Activated CD4-positive, alpha-beta T cell treated with anti-CD3 and anti-CD28 coated beads, Interleukin-2, Interleukin-4, amounts not matched to agents 100 ng/mL and 50 ng/mL, durations not matched to agents 16 hours and 8 hours (primary cell): ENCODE results near the gene ZC3HAV1L.
"Not testable (repeated sequence)": the region's sequence is repeated elsewhere in the genome, so short reads cannot be mapped to it uniquely, and the experiment has no call there.

Experiments used
- DNase-seq: peaks from one replicate; pipeline ENCODE4 v3.0.0-alpha.2; 2020; ENCODE audit warnings: low spot score

The ZC3HAV1L gene

DNA sequence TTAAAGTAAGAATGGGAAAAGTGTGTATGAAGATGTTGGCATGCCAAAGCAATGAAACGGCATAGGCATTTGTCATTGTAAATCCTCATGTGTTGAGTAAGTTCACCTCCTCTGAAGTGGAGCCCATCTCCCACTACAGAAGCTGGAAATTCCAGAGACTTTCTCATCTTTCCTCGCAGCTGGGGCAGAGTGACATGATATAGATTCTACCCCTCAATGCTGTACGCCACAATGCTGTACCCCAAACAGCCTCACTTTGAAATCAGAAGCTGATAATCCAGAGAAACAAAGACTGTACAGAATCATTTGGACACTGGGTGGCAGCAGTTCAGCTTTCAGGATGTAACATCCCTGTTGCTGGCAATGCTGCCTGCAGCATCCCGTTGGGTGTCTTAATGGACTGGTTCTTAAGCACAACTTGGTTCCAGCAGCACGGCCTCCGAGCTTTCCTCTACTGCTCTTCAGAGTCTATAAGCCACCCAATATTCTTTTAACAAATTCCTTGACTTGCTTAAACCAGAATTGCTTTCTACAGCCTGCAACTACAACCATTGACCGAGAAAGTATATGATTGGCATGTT lies 18.8 kb downstream of the ZC3HAV1L start:
- peak; percentile 65 for DNase-seq

DNA sequence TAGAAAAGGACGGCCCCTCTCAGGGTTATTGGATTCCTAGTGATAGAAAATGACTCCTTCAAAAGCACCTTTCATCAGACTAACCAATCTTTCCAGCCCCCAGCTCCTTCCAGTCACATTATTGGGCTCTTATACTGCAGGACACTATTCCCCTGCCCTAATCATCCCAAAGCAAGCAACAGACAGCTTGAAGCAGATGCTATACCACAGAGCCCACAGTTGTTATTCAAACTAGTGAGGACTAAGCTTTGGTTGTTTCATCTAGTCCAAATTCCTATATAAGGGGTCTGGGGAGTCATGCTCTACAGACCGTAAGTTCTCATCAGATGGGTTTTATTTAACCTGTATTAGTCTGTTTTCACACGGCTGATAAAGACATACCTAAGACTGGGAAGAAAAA lies 24.5 kb downstream of the ZC3HAV1L start:
- DNase-seq = no peak

DNA sequence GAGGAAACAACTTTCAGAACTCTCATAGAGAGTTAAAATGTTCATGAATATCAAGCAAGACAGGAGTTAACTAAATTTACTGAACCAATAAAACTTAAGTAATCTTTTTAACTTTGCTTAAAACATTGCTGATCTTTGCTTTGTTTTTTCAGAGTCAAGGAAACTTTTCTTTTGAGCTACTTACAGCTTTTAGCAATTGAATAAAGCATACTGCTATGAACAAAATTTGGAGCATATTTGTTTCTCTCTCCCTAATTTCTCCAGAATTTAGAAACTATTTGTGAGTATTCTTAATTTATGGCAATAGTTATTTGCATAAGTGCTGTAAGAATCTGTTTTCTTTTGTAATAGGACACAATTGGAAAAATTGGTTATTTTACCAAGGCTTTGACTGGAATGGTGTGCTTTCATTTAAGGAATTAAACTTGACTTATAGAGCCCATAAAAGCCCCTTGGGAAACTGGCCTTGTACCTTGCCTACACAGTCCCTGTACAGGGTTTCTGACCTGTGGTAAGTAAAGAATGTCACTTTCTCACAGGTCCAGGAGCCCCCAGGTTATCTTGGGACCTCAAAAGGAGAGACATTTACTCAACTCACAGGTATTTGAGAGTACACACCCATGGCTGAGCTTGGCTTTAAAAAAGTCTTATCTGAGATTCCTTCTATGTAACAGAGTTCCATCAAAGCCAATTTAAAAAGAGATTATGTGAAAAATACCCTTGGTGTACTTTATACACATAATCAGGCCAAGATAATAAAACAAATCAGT lies 31.3 kb downstream of the ZC3HAV1L start:
- DNase-seq = no peak

DNA sequence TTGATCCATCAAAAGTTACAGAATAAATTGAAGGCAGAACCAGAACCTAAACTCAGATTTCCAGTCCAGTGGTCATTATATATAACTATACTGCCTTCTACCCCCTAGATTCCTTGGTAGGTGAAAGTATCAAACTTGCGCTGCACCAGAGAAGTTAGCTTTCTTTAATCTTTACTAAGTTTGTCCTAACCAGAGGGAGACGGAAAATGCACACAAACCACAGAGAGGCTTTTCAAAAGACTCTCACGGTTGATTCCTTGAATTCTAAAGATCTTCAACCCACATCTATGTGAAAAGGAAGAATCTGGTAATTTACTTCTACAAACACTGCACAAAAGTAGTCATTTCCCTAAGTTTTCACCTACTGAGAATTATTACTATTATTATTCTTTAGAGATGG lies 36.4 kb downstream of the ZC3HAV1L start:
- DNase-seq = no peak

DNA sequence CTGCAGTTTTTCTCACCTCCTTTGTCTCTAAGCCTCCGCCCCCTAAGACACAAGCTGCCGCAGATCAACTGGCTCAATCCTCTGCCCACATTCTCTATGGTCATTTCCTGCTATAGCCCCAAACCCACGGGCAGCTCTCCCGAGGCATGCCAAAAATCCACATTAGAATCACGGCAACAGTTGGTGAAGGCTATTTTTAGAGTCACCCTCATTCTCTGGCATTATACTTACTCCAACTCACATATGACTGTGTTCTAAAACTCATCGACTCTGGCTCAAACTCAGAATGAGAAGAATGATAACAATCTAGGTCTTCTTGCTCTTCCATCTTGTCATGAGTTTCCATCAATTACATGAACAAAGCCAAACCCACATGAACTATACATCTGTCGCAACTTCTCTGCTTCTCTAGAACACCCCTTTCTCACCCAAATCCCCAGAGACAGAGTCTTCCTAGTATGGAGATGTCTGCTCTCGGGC lies 43.8 kb downstream of the ZC3HAV1L start:
- DNase-seq = peak; percentile 6

DNA sequence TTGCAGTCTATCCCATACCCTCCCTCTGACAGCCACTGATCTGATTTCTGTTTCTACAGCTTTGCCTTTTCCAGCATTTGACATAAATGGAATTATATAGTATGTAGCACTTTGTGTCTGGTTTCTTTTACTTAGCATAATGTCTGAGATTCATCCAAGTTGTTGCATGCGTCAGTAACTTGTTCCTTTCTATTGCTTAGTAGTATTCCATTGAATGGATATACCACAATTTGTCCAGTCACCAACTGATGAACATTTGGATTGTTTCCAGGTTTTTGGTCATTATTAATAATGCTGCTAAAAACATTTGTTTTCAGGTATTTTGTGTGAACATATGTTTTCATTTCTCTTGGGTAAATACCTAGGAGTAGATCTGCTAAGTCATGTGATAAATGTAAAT lies 48.2 kb downstream of the ZC3HAV1L start:
- no peak for DNase-seq

DNA sequence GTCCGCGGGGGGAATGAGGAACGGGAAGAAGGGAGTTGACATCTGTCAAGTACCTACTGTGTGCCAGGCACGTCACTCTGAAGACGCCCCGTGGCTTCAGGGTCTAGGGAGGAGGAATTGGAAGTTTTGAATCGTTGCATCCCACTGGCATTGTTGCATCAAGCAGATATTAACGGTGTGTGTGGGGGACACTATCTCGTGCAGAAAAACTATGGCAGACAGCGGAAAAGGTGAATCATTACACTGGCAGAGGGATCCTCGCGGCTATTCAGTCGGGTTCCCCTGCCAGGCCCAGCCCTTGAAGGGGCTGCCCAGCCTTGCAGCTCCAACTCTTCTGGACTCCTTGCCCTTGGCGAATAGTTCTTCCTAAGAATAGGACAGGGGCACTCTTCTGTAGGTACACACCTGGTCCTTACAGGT lies 53.6 kb downstream of the ZC3HAV1L start:
- DNase-seq = no peak

DNA sequence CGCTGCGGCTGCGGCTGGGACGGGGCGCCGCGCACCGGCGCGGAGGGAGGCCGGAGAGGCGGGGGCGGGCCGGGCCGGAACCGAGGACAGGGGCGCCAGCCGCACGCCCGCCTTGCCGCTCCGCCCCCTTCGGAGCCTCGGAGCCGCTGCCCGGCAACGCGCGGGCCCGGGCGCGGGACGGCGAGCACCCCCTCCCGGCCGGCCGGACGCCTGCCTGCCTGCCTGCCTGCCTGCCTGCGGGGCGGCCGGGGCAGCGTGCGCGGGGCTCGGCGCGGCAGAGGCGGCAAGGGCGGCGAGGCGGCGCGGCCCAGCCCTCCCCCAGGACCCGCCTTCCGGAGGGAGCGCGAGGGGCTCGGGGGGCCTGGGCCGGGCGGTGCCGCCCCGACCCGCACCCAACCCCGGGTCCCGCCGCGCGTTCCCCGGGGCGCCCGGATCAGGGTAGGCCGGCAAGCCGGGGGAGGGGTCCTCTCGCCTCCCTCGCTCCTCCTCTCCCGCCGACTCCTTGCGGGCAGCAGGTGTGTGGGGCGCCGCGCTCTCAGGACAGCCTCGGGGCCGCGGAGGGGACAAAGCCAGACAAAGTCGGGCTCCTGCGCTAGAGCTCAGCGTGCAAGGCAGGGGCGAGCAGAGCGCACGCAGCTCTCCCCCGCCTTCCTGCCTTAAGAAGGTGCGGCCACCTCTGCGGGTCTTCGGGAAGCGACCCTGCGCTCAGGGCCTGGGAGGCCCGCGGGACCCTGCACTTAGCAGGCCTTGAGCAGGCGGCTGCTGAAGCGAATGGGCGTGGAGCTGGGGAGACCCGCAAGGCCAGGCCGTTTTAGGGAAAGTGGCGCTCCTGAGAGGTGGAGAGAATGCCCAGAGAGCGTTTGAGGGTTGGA lies 54.3 kb downstream of the ZC3HAV1L start, which contains the start of gene KIAA1549:
KIAA1549 (minus strand) TSS at position 58 of the 872 bp plus-strand sequence. CDS start 120 bp downstream, outside the sequence.
- peak; percentile 55 for DNase-seq

DNA sequence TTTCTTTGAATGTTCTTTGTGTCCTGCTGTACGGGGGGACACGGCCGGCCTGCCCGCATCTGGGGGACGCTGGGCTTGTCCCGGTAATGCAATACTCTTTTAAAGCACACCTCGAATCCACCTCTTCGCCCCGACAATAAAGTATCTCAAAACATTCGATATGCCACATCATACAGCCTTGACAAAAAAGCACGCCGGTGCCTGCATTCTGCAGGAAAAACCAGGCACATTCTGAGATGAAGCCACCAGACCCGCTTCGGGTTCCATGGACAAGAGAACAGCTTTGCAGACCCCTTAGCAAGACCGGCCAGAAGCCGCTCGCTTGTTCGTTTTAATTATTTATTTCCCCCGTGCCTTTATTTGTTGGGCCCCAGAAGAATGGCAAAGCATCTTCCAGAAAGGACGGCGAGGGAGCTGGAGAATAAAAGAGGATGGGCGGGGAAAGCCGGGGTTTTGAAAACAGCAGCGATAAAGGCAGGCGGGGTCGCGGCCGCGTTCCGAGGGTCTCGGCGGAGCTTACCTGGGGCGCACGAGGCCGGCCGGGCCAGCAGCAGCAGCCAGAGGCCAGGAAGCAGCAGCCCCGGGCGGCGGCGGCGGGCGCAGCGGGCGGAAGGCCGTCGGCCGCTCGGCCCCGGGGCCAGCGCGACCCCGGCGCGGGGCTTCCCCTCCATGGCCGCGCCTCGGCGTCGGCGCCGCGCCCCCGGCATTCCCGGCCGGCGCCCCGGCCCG lies 55.1 kb downstream of the ZC3HAV1L start:
- DNase-seq = no peak

DNA sequence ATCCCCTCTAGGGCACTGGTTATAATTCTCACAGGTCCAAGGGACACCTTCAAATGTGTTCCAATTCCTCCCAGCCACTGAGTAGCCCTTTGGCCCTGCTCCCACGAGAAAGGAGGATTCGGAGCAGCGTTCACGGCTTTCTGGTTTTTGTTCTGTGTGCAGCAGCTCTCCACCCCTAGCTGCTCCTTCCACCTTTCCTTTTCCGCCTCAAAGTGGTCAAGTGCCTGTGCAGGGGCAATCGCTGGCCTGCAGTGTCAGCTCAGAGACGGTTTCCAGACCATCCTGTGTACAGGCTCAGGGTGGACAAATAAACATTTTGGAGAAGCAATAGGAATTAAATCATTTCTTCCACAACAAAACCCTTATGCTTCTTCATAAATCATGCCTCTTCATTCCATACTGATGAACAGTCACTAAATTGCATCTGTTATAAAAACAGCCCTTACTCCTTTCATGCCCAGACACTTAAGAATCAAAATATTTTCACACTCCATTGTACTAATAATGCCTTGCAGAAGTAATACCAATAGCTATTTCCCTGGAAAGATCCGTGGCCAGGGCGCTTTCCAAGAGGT lies 55.8 kb downstream of the ZC3HAV1L start:
- no peak for DNase-seq

DNA sequence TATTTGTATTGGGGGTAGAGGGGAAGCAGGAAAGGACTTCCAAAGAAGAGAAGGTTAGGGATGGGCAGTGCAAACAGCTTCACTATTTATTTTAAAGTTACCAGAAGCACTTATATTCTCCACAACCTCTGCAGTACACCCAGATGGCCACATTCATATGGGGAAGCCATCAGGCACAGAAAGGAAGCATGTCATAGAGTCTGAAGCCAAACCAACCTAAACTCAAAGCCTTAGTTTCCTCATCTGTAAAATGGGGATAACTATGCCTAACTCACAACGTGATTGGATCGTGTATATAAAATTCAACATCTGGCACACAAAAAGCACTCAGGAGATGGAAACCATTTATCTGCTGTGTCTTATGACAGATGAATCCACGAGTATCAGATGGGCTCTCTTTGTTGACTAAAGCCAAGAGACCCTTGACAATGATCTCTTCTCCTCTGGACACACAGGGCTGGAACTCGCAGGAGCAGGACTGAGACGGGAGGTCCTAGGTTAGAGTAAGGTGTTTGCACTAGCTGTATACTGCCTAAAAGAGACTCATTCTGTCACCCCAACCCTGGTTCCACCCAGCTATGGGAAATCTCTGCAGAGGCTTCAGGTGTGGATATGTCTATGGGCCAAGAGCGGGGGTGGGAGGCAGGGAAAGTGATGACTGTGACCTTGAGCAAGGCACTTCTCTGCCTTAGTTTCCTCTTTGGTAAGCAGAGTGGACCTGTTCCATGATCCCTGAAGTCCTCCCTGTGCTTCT lies 56.4 kb downstream of the ZC3HAV1L start:
- DNase-seq = peak; percentile 14

DNA sequence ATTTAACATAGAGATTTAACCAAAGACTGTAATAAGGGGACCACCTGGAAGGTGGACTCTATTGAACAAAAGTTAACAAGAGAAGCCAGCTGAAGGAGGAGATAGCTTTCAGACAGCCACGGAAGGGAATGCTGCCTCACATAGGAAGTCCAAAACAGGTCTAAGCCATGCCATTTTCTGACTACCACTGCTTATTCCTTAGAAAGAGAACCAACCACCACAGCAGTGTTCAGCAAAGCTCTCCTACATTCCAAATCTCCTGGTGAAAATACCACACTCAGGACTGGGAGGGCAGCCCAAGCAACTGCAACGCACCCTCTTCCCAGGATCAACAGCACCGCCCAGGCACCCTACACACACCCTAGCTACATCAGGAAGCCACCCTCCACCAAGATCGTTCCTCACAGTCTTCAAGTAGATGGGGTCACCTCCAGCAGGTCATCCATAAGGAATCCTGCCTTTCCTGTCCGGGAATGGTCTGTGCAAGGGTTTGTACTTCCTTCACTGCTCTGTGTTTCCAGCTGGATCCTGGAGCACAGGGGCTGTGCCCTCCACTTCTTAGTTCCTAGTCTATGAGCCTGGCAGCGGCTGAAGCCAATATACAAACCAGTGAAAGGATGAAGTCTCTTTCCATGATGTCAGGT lies 57.2 kb downstream of the ZC3HAV1L start:
- no peak for DNase-seq

DNA sequence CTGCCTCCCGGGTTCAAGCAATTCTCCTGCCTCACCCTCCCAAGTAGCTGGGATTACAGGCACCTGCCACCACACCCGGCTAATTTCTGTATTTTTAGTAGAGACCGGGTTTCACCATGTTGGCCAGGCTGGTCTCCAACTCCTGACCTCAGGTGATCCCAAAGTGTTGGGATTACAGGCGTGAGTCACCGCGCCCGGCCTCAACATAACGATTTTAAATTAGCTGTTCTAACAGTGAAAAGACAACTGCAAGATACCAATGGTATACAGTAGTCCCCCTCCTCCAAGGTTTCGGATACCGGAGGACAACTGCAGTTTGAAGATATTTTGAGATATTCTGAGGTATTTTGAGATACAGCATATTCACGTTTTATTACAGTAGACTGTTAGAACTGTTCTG lies 59.7 kb downstream of the ZC3HAV1L start:
- not testable (repeated sequence) for DNase-seq
